Neural cell (in vitro differentiated cells): ENCODE data around the gene LHPP. TPM values are rescaled to one million over a fixed set of nuclear protein-coding genes. Genes with fewer than 3 reads are reported as not detected.

Experiments used
- H2AFZ ChIP-seq: fragments of 200-600, 300-800 bp; sonication (generic), shearing (Covaris generic); 2 replicates; pipeline ENCODE4 v1.6.0; 2014; ENCODE audit warnings: low read depth, mild to moderate bottlenecking, antibody characterized with exemption, low read length, moderate library complexity
- H3F3A ChIP-seq: fragments of 200-600 bp; shearing (Covaris generic); 2 replicates; pipeline ENCODE4 v1.6.1; 2016; ENCODE audit warnings: mild to moderate bottlenecking, moderate library complexity, mixed read lengths, antibody characterized with exemption, low read length; ENCODE audit not compliant: insufficient read depth, poor library complexity, severe bottlenecking
- H3K27ac ChIP-seq: fragments of 200-600, 300-800 bp; sonication (generic), shearing (Covaris generic); 2 replicates; pipeline ENCODE4 v1.5.1; 2014; ENCODE audit warnings: mild to moderate bottlenecking, low read length, moderate library complexity
- H3K27me3 ChIP-seq: fragments of 300-800, 200-600 bp; sonication (generic), shearing (Covaris generic); 2 replicates; pipeline ENCODE4 v1.6.0; 2014; ENCODE audit warnings: mild to moderate bottlenecking, low read depth, low read length, moderate library complexity; ENCODE audit not compliant: insufficient read depth
- H3K36me3 ChIP-seq: fragments of 300-800, 200-600 bp; sonication (generic), shearing (Covaris generic); 2 replicates; pipeline ENCODE4 v1.5.1; 2014; ENCODE audit warnings: mild to moderate bottlenecking, antibody characterized with exemption, low read length, moderate library complexity; ENCODE audit not compliant: insufficient read depth
- H3K4me2 ChIP-seq: fragments of 300-800, 200-600 bp; sonication (generic), shearing (Covaris generic); 2 replicates; pipeline ENCODE4 v1.6.0; 2014; ENCODE audit warnings: mild to moderate bottlenecking, low read length
- H3K4me3 ChIP-seq: fragments of 300-800, 200-600 bp; sonication (generic), shearing (Covaris generic); 2 replicates; pipeline ENCODE4 v1.5.1; 2014; ENCODE audit warnings: mild to moderate bottlenecking, low read length, moderate library complexity
- H3K79me2 ChIP-seq: fragments of 200-600 bp; shearing (Covaris generic); replicated peaks from 2 replicates; pipeline ENCODE4 v1.6.0; 2014; ENCODE audit warnings: mild to moderate bottlenecking, low read length, moderate library complexity; ENCODE audit not compliant: insufficient read depth
- H3K9ac ChIP-seq: fragments of 300-800, 200-600 bp; sonication (generic), shearing (Covaris generic); 2 replicates; pipeline ENCODE4 v1.6.1; 2016; ENCODE audit warnings: mild to moderate bottlenecking, low read length, mixed read lengths
- H3K9me2 ChIP-seq: fragments of 200-600 bp; shearing (Covaris generic); 2 replicates; pipeline ENCODE4 v1.6.1; 2016; ENCODE audit warnings: mild to moderate bottlenecking, low read length, mixed read lengths; ENCODE audit not compliant: insufficient read depth
- H3K9me3 ChIP-seq: fragments of 200-600, 300-800 bp; sonication (generic), shearing (Covaris generic); 2 replicates; pipeline ENCODE4 v1.6.1; 2016; ENCODE audit warnings: mild to moderate bottlenecking, mixed run types, low read length, moderate library complexity, mixed read lengths
- H4K20me1 ChIP-seq: fragments of 200-600 bp; shearing (Covaris generic); 2 replicates; pipeline ENCODE4 v1.6.1; 2016; ENCODE audit warnings: mild to moderate bottlenecking, mixed run types; ENCODE audit not compliant: insufficient read depth
- EP300 ChIP-seq: fragments of 450-650 bp; conservative IDR thresholded peaks from 2 replicates; pipeline ENCODE4 v1.6.1; 2014; ENCODE audit warnings: antibody characterized with exemption, mild to moderate bottlenecking, moderate library complexity; ENCODE audit not compliant: poor library complexity, severe bottlenecking
- EZH2 ChIP-seq: fragments of 200-600, 300-800 bp; shearing (Covaris generic), sonication (generic); IDR thresholded peaks from 2 replicates; pipeline ENCODE4 v1.6.1; 2014; ENCODE audit warnings: antibody characterized with exemption, low read length, borderline replicate concordance, mild to moderate bottlenecking; ENCODE audit not compliant: insufficient read depth, poor library complexity, severe bottlenecking
- MXI1 ChIP-seq: fragments of 450-650 bp; conservative IDR thresholded peaks from 2 replicates; pipeline ENCODE4 v1.6.1; 2014; ENCODE audit warnings: antibody characterized with exemption, mild to moderate bottlenecking; ENCODE audit not compliant: poor library complexity, severe bottlenecking
- POLR2AphosphoS5 ChIP-seq: IDR thresholded peaks from 2 replicates; pipeline ENCODE4 v1.6.1; 2012
- RAD21 ChIP-seq: fragments of 450-650 bp; conservative IDR thresholded peaks from 2 replicates; pipeline ENCODE4 v1.6.1; 2014; ENCODE audit warnings: antibody characterized with exemption, mild to moderate bottlenecking, moderate library complexity
- REST ChIP-seq: IDR thresholded peaks from 2 replicates; pipeline ENCODE4 v1.6.1; 2012; ENCODE audit warnings: borderline replicate concordance
- SMC3 ChIP-seq: fragments of 450-650 bp; conservative IDR thresholded peaks from 2 replicates; pipeline ENCODE4 v1.6.1; 2014; ENCODE audit warnings: antibody characterized with exemption, mild to moderate bottlenecking, moderate library complexity; ENCODE audit not compliant: poor library complexity
- TAF1 ChIP-seq: IDR thresholded peaks from 2 replicates; pipeline ENCODE4 v1.6.1; 2012; ENCODE audit warnings: low read depth
- polyA plus RNA-seq: library from polyadenylated mRNA; depleted of rRNA; stranded (reverse); fragments of >200 nt; gene quantifications from 2 replicates; pipeline ENCODE4 v1.2.3, GENCODE V29; 2014
- TF ChIP-seq, protein P1 (sequence below): fragments of 450-650 bp; IDR thresholded peaks from 2 replicates; pipeline ENCODE4 v1.5.1; 2014; ENCODE audit warnings: antibody characterized with exemption, mild to moderate bottlenecking, moderate library complexity; ENCODE audit not compliant: poor library complexity, severe bottlenecking

Gene LHPP
- polyA plus RNA-seq, 1 donor from 2014 or later: 16.0 TPM

DNA sequence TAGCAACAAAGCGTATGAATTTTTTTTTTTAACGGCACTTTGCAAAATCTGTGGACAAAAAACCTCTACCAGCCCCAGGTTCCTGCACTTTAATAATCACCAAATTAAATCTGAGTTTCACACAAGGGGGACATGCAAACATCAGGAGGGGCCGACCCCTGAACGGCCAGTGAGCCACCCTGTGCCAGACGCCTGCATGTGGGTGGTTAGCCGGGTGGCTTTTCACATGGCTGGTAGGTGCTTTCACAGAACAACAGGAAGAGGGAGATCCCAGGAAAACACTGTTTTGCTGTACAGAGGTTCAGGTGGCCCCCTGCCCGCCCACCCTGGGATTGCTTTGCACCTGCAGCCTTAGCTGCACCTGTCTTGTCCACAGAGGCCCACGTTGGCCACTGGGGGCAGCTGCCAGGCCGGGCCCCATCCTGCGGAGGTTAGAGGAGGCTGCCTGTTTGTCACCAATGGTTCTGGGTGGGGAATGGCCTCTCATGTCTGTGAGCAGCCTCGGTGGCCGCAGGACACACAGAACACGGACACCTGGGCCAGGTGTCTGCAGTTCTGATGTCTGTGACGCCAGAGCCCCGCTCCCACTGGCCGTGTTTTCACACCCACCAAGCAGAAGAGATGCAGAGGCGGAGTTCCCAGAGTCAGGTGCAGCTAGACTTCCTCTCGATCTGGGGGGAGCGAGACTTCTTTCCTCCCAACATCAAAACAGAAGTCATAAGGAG, 174.8 kb downstream of the LHPP start:
- no peak overlapping the region for H2AFZ ChIP-seq
- H3K27ac ChIP-seq: no peak overlapping the region
- no peaks in the 10 kb centered on the region for H4K20me1 ChIP-seq
- no peak for TF ChIP-seq RAD21
- TF ChIP-seq EP300: no peak
- TF ChIP-seq SMC3: no peak
- H3K4me3 ChIP-seq: no peak overlapping the region
- H3K36me3 ChIP-seq: no peaks in the 10 kb centered on the region
- H3K27me3 ChIP-seq: no peaks in the 10 kb centered on the region
- H3K79me2 ChIP-seq: peaks cover 4% of the 10 kb centered on the region
- H3K9ac ChIP-seq: no peak overlapping the region
- H3F3A ChIP-seq: no peaks in the 10 kb centered on the region
- H3K9me3 ChIP-seq: no peaks in the 10 kb centered on the region
- no peak overlapping the region for H3K4me2 ChIP-seq
- H3K9me2 ChIP-seq: no peaks in the 10 kb centered on the region

DNA sequence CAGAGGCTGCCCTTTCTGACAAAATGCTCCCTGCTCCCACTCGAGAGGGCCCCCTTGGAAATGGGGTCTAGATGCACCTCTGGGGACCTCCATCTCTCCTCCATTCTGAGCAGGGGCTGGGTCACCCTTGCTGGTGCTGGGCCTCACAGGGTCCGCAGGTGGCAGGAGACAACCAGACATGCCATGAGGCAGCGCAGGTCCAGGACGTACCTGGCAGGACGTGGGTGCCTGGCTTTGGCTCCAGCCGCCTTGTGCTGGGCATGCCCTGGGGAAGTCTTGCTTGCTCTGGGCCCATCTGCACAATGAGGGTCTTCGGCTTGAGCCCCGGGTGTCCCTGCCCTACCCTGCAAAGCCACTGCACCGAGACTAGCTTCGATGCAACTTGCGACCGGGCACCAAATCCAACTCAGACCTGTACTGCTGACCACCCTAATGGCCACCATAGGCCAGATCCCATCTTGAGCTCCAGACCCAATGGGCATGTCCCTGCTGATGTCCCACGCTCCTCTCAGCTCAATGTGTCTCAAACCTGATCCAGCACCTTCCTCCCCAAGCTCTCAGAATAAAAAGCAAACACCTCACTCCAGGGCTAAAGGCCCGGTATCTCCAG, 175.6 kb downstream of the LHPP start:
- Histone ChIP-seq H4K20me1 (no peaks in the 10 kb centered on the region), H3K9ac (no peak overlapping the region), H3K27me3 (no peaks in the 10 kb centered on the region), H3K27ac (no peak overlapping the region), H3K9me2 (no peaks in the 10 kb centered on the region), H3K9me3 (no peaks in the 10 kb centered on the region), H3K4me3 (no peak overlapping the region), H3K4me2 (no peak overlapping the region), H3K36me3 (no peaks in the 10 kb centered on the region), H3F3A (no peaks in the 10 kb centered on the region), H3K79me2 (peaks cover 4% of the 10 kb centered on the region), H2AFZ (no peak overlapping the region)
- no peak for TF ChIP-seq EZH2
- TF ChIP-seq SMC3: no peak
- TF ChIP-seq EP300: no peak
- TF ChIP-seq RAD21: no peak
- TF ChIP-seq POLR2AphosphoS5: no peak
- TF ChIP-seq MXI1: no peak
- TF ChIP-seq REST: no peak
- TF ChIP-seq, protein P1, sequence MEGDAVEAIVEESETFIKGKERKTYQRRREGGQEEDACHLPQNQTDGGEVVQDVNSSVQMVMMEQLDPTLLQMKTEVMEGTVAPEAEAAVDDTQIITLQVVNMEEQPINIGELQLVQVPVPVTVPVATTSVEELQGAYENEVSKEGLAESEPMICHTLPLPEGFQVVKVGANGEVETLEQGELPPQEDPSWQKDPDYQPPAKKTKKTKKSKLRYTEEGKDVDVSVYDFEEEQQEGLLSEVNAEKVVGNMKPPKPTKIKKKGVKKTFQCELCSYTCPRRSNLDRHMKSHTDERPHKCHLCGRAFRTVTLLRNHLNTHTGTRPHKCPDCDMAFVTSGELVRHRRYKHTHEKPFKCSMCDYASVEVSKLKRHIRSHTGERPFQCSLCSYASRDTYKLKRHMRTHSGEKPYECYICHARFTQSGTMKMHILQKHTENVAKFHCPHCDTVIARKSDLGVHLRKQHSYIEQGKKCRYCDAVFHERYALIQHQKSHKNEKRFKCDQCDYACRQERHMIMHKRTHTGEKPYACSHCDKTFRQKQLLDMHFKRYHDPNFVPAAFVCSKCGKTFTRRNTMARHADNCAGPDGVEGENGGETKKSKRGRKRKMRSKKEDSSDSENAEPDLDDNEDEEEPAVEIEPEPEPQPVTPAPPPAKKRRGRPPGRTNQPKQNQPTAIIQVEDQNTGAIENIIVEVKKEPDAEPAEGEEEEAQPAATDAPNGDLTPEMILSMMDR: no peak
- no peak for TF ChIP-seq TAF1
